Stimulated activated CD8-positive, alpha-beta memory T cell treated with anti-CD3 and anti-CD28 coated beads, Interleukin-12 subunit alpha, Interleukin-12 subunit beta, amount 100 ng/mL, for 4 hours (primary cell): ENCODE results near the gene PCDHGA8.

ENCODE experiments used
- DNase-seq: peaks from one replicate; pipeline ENCODE4 v3.0.0-alpha.2; 2020; ENCODE audit warnings: low read depth

Gene PCDHGA8

GRCh38 chr5:141434006-141434405, 41.6 kb downstream of the PCDHGA8 start:
- no peak for DNase-seq

- DNase-seq = no peak
Measured at GRCh38 chr5:141437221-141437620, 44.8 kb downstream of the PCDHGA8 start.

GRCh38 chr5:141439411-141440141, 47.1 kb downstream of the PCDHGA8 start:
- DNase-seq = no peak

GRCh38 chr5:141440341-141440740, 47.9 kb downstream of the PCDHGA8 start:
- no peak for DNase-seq

- no peak for DNase-seq
Measured at GRCh38 chr5:141441571-141442170, 49.2 kb downstream of the PCDHGA8 start.
